Ramos (cell line): ENCODE measurements around the gene GABRB1.
"Not testable (repeated sequence)": the region's sequence is repeated elsewhere in the genome, so short reads cannot be mapped to it uniquely, and the experiment has no call there.

ENCODE experiments used
- in situ Hi-C: fragments of 300-500 bp; cut with MboI; formaldehyde crosslinking; loops from one replicate; pipeline ENCODE4 v1.14.3; 2022; ENCODE audit warnings: low sequenced_read_pairs; ENCODE audit not compliant: unreplicated experiment

The GABRB1 gene

DNA sequence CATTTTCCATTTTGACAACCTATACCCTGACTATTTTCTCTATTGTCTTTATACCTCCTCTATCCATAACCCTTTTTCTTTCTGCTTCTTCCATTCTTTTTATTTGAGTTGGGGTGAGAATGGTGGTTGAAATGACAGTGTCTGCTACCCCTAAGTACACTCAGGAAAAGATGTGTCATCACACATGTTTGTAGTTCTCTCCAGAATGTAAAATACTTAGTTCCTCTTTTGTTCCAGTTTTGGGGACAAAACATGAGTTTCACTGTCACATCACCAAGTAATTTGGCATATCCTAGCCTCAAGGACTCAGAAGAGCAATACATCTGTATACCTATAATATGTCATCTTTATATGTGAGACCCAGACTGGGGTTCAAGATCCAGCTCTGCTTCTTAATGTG is 341.8 kb downstream of the GABRB1 start:
- in situ Hi-C loops, result no loop called here

DNA sequence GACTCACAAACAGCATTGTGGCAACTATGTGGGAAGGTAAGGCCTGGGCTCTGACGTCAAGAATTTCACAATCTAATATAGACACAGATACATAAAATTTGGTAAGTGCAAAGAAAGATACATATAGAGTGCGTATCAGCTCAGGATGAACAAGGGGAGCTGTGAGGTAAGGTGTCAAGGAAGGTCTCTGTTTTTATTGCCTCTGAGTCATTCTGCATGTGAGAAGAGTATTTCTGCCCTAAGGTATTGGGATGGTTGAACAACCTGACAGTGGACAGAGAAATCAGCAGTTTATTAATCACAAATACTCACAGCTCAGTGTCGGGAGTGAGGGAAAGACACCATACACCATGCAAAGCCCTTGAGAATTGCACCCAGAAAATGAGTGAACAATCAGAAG is 342.3 kb downstream of the GABRB1 start:
- in situ Hi-C loops, result no loop called here

DNA sequence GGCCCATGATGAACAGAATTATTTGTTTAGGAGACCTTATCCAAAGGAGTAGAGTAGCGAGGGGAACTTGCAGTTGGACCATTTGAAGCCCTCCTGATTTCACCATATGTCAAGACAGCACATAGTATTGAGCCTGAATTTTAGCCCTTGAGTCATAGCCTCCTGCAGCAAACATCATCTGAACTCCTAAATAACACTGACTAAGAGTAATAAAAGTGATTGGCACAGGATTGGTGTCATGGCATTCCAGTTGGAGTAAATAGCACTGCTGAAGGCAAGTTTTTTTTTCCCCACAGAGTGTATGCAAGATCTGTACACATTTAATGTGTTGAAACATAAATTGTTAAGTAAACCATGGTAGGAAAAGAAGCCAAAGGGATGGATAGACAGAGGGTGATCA is 343.1 kb downstream of the GABRB1 start:
- in situ Hi-C loops, result no loop called here

DNA sequence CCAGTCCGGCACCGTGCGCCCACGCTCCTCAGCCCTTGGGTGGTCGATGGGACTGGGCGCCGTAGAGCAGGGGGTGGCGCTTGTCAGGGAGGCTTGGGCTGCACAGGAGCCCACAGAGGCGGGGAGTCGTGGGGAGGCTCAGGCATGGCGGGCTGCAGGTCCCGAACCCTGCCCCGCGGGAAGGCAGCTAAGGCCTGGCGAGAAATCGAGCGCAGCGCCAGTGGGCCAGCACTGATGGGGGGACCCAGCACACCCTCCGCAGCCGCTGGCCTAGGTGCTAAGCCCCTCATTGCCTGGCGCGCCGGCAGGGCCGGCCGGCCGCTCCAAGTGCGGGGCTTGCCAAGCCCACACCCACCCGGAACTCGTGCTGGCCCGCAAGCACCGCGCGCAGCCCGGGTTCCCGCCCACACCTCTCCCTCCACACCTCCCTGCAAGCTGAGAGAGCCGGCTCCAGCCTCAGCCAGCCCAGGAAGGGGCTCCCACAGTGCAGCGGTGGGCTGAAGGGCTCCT is 346.7 kb downstream of the GABRB1 start:
- in situ Hi-C loops, result not testable (repeated sequence)

DNA sequence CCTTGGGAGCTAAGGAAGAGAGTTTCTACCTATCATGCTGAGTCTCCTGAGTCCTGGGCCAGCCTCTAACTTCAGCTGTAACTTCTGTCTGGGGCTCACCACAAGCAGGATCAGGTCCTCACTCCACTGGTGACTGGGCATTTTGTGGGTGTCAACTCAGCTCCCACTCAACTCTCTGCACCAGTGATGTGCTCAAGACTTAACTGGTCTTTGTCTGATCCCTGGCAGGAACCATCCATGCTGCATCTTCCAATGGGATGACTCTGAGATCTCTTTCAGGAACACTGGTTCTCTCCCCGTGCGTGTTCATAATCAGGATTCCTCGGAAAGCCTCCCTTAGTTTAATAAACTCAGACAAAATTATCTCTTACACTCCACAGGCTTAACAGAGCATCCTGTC is 349.8 kb downstream of the GABRB1 start:
- in situ Hi-C loops, result no loop called here

DNA sequence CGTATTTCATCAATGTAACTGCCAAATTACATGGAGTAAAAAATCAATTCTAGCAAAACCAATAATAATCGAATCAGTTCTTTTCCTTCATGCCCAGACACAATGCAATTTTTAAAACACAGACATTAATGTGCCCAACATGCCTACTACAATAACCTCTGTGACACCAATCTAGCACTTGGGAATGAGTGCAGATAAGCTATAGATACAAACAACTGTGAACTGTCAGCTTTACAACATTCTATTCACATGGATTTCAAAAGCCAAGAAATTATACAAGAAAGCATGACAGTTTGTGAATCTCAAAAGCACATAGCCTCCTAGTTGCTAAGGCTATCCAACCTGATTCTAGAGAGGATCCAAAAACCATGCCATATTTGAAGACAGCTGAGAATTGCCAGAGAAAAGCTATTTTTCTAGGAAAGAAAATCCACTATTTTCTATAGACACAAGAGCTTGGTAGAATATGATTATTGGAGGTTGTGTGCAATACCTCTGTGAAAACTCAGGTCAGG is 351.5 kb downstream of the GABRB1 start:
- in situ Hi-C loops, result no loop called here

DNA sequence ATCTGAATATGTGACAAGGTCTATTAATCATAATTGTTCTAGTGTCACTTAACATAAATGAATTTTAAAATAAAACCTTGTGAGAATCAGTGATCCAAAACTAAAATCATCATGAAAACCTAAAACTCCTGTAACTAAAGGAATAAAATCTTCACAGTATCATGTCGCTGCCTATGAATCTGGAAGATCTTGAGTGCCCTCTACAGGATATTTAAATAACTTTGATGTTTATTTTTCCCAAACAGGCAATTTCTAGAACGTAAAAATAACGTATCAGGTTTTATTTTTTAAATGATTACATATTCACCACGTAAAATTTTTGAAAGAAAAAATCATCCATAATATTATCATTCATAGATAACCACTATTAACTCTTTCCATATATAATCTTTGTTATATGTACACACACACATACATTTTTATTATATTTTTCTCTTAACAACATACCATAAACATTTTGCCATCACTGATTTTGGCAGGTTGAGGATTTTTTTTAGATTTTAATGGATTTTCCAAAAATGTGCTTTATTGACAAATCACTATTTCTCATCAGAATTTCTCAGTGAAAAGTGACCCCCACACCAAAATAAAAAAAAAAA is 352.6 kb downstream of the GABRB1 start:
- in situ Hi-C loops, result no loop called here

DNA sequence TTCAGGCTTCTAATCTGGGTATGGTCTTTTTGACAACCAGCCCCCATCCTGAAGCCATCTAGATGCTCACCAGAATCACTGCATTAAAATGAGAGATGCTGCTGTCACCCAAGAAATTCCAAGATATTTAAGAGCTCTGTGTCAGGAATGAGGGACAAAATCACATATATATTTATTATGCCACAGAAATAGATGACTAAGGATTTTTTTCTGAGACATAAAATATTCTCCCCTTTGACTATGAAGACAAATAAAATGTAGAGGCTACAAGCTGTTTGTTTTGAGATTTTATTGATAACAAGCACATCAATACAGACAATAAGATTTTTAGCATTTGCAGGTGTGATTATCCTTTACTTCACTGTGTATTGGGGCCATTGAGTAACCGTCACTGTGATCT is 354.8 kb downstream of the GABRB1 start:
- in situ Hi-C loops, result no loop called here

DNA sequence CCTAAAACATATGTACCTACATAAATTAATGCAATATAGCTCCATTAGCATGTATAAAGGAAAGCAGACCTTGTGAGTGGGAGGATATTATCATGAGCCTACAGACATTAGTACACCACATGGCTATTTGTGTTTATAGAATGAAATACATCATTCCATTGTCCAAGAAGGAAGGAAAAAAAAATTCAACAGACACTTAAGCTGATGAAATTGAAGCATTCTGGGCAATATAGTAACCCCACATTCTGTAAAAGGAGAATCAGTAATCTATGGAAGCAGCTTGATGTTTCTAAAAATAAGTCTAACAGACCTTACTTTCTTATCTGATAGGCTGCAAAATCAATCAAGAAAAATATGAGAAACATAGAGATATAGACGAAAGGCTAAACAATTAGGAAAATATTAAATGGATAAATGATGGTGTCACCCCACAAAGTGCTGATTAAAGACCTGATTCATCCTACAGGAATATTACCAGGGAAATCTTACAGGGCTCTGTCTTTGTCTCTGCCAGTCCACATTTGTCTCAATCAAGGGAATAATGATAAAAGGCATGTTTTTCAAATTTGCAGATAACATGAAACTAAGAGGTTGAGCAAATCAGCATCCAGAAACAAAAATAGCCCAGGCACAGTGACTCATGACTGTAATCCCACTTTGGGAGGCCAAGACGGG is 355.3 kb downstream of the GABRB1 start:
- in situ Hi-C loops, result no loop called here

DNA sequence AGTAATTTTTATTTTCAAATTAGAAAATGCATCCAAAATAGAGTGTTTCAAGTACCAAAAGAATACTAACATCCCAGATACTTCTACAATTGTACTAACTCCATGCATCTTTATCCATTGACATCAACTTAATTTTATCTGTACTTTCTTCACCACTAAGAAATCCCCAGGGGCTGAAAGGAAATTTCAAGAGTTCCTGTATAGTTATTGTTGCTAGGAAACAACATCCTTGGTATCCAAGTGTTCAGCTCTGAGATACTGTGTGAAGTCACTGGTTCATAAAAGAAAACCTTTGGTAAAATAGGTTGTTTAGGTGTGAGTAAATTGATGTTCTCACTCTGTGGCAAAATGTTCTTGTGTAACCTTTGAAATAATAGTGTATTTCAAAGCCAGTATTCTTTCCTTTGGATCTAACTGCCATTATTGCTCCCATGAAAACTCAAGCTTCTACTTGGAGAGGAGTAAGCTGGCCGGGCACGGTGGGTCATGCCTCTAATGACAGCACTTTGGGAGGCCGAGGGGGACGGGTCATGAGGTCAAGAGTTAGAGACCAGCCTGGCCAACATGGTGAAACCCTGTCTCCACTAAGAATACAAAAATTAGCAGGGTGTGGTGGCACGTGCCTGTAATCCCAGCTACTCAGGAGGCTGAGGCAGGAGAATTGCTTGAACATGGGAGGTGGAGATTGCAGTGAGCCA is 359.2 kb downstream of the GABRB1 start:
- in situ Hi-C loops, result no loop called here

DNA sequence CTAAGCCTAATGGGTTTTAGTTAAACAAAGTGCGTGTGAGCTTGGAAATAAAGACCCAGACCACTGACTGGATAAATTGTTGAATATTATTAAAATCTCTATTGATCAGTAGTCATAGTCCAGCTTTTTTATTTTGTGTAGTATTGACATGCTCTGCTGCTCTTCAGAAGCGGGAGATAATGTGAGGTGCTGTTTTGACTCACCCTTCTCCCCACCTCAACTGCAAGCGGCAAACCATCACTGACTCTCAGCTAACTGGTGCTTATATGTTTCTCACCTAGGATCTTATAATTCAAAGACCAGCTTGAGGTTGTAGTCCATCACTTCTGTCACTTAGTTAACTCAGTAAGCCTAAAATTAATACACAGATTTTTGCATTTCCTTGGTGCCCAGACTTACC is 359.9 kb downstream of the GABRB1 start:
- in situ Hi-C loops, result no loop called here

DNA sequence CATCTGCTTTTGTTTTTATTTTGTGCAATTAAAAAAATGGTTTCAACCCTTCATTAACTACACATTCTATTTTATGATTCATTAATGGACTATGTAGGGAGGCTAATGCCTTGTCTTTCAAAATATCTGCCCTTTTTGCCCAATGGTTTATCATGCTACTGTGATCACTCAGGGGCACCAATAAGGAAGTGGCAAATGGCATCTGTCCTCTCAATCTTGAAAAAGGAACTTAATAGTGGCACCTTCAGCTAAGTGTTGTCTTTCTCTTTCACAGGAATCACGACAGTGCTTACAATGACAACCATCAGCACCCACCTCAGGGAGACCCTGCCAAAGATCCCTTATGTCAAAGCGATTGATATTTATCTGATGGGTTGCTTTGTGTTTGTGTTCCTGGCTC is 375.0 kb downstream of the GABRB1 start:
- in situ Hi-C loops, result no loop called here

DNA sequence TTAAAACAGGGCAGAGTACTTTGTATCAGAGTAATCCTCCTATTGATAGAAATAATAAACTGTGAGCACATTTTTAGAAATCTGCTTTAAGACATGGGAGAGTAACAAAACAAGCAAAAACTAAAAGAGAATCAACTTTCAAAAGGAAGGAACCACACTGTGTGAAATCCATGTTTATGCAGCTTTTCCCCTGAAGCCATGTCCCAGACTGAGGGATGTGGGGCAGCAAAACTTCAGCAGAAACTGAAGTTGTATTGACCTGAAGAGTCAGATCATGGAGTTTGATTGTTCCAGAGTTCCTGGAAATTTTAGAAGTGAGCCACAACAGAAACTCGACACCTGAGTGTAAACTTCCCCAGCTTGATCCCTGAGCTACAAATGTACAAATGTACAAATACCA is 378.9 kb downstream of the GABRB1 start:
- in situ Hi-C loops, result no loop called here

DNA sequence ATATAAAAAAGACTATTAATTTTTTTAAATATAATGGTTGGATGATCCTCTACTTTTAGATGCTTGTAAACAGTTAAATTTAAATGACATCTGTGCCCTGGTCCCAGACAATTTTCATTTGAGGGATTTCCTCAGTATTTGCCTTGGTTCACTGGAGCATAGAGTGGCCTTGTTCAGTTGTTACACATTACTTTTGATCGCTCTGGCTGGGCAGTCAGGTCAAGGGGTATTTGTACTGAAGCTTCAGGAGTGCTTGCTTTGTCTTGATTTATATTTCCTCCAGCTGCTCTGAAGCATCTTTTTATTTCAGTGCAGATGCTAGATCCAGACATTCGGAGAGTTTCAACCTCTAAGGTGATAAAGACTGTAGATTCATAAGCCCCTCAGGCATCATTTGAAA is 382.2 kb downstream of the GABRB1 start:
- in situ Hi-C loops, result no loop called here

DNA sequence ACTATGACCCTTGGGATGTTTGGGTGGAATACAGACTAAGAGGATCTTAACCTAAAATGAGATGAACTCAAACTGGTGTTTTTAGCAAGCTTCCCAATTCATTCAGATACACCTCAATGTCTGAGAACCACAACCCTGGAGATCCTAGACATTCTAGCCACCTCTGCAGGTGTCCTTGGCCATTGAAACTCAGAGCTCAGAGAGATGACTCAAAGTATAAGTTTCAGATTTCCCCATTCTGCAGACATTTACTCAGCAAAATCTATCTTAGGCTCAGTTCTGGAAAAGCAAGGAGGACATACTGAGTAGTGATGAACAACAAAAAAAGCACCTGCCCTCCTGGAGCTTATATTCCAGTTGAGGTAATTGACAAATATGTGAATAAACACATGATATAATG is 384.4 kb downstream of the GABRB1 start:
- in situ Hi-C loops, result no loop called here

DNA sequence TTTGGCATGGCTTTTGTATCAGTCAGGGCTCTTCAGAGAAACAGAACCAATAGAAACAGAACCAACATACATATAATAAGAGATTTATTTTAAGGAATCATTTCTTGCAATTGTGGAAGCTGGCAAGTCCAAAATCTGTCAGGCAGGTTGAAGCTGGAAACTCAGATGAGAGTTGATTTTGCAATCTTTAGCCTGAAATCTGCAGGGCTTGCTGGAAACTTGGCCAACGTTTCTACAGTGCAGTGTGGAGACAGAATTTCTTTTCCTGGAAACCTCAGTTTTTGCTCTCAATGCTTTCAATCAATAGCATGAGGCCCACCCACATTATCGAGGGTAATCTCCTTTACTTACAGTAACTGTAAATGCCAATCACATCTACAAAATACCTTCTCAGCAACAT is 386.8 kb downstream of the GABRB1 start:
- in situ Hi-C loops, result no loop called here

DNA sequence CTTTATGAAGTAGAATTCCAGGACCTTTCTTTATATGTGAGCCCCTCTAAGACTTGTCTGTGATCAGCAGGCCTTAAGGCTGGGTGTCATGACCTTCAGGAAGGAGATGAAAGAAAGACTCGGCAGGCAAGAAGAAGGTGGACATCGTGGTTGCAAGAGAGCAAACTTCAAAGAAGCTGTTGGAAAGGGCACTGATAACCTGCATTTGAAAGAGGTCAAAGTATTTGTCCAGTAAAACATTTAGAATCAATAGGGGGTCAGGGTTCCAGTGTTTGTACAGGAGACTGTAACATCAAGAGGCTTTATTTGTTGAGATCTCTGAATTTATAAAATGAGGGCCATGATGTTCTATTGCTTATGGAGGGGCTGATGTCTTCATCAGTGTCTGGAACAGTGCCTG is 387.9 kb downstream of the GABRB1 start:
- in situ Hi-C loops, result no loop called here

DNA sequence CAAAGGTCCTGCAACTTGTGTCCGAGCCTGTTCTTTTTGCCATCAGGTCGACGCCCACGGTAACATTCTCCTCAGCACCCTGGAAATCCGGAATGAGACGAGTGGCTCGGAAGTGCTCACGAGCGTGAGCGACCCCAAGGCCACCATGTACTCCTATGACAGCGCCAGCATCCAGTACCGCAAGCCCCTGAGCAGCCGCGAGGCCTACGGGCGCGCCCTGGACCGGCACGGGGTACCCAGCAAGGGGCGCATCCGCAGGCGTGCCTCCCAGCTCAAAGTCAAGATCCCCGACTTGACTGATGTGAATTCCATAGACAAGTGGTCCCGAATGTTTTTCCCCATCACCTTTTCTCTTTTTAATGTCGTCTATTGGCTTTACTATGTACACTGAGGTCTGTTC is 394.3 kb downstream of the GABRB1 start:
- in situ Hi-C loops, result no loop called here

DNA sequence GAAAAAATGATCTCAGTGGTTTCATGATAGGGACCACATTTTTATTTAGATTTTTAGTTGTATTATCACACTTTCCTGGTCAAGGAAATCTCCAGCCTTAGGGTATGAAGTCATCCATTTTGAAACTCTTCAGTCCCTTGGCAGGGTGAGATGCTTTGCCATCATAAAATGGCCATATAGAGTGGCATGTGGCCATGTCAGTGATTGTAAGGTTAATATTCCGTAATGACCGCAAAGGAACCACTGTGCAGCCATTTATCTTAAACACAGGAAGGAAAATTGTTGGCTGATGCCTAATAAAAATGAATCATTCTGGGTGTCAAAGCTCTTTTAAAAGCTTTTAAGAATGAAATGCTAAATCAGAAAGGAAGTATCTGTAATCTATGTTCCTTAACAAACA is 396.6 kb downstream of the GABRB1 start:
- in situ Hi-C loops, result no loop called here

DNA sequence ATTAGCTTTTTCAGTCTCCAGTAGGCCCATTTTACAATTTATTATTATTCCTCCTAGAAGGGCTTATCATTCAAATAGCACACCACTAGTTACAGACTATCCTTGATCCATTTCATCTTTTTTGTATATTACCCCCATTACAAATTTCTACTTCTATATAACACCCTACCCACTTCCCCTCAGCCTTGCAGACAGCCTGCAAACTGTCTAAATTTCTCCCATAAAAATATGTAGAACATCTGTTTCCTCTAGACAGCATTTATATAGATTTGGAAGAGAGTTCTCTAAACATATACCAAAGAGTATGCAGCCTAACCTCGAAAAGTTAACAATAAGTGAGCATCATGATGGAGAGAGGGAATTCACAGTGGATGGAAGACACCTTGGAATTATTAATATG is 401.4 kb downstream of the GABRB1 start:
- in situ Hi-C loops, result no loop called here

DNA sequence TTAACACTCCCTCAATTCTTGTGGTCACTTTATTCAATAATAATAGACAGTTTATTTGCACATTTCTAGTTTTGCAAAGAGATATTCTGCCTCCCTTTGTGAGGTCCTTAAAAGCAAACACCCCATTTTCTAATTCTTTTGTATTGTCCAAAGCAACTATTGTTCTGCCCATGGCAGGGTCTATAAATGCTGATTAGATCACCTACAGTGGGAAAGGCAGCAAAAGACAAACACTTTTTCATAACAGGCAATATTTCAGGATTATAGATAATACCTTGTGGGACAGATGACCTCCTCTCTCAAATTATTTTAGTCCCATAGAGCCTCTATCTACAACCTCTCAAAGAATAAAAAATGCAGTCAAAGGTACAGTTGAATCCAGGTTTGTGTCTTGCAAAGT is 403.6 kb downstream of the GABRB1 start:
- in situ Hi-C loops, result no loop called here
